Vagina (tissue), 2 donors: Measurements from ENCODE around the gene DEK.

Experiments used
- POLR2AphosphoS5 ChIP-seq, 2 donors: sonication (generic); formaldehyde crosslinking; IDR thresholded peaks; one replicate each; pipeline ENCODE4 v1.9.0; 2017; ENCODE audit warnings: antibody characterized with exemption in 2 of 2, mild to moderate bottlenecking in 2 of 2, low read depth in 1 of 2; ENCODE audit not compliant: insufficient read depth in 1 of 2
- TF ChIP-seq, protein P1 (sequence below), 3 experiments: fragments of 450-650 bp in 2 of 3; fragments of 200-600 bp in 1 of 3; sonication (generic) in 1 of 3; IDR thresholded peaks; one replicate each; pipeline ENCODE4 v1.5.1; 2017 to 2019; ENCODE audit warnings: antibody characterized with exemption in 3 of 3, mild to moderate bottlenecking in 2 of 3, moderate library complexity in 2 of 3

DNA sequence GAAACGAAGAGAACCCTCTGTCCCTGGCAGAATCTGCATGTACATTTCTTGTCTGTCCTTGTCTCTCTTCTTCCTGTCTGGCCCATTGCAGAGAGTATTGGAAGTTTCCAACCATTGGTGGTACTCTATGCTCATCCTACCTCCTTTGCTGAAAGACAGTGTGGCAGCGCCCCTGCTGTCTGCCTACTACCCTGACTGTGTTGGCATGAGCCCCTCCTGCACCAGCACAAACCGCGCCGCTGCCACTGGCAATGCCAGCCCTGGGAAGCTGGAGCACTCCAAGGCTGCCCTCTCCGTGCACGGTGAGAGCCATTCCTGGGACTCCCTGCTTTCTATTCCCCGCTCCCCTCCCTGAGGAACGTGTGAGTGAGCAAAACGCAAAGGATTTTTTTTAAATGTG lies 76.6 kb downstream of the DEK start:
- TF ChIP-seq, protein P1, sequence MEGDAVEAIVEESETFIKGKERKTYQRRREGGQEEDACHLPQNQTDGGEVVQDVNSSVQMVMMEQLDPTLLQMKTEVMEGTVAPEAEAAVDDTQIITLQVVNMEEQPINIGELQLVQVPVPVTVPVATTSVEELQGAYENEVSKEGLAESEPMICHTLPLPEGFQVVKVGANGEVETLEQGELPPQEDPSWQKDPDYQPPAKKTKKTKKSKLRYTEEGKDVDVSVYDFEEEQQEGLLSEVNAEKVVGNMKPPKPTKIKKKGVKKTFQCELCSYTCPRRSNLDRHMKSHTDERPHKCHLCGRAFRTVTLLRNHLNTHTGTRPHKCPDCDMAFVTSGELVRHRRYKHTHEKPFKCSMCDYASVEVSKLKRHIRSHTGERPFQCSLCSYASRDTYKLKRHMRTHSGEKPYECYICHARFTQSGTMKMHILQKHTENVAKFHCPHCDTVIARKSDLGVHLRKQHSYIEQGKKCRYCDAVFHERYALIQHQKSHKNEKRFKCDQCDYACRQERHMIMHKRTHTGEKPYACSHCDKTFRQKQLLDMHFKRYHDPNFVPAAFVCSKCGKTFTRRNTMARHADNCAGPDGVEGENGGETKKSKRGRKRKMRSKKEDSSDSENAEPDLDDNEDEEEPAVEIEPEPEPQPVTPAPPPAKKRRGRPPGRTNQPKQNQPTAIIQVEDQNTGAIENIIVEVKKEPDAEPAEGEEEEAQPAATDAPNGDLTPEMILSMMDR (IDR thresholded peaks at IDR 0.05): no peak
- no peak for TF ChIP-seq POLR2AphosphoS5 (IDR thresholded peaks at IDR 0.05; ENCODE audit: insufficient read depth in 1 of 2, low read depth in 1 of 2)
